HUES64 (cell line): ENCODE data around the gene SRRM4.

Experiments
- H3K27ac ChIP-seq: 2 replicates; pipeline ENCODE4 v1.7.0; 2013; ENCODE audit warnings: low read depth, low read length, inconsistent platforms
- H3K27me3 ChIP-seq: 2 replicates; pipeline ENCODE4 v1.6.1; 2013; ENCODE audit warnings: mild to moderate bottlenecking, low read length; ENCODE audit not compliant: insufficient read depth
- H3K36me3 ChIP-seq: 2 replicates; pipeline ENCODE4 v1.6.1; 2013; ENCODE audit warnings: mild to moderate bottlenecking, low read length; ENCODE audit not compliant: insufficient read depth
- H3K4me1 ChIP-seq: 2 replicates; pipeline ENCODE4 v1.6.1; 2013; ENCODE audit warnings: mild to moderate bottlenecking, low read length, moderate library complexity; ENCODE audit not compliant: insufficient read depth
- H3K4me3 ChIP-seq: 2 replicates; pipeline ENCODE4 v1.5.1; 2013; ENCODE audit warnings: mild to moderate bottlenecking, low read length, moderate library complexity
- H3K9ac ChIP-seq: 2 replicates; pipeline ENCODE4 v1.6.1; 2013; ENCODE audit warnings: mild to moderate bottlenecking, low read depth, low read length
- H3K9me3 ChIP-seq: 2 replicates; pipeline ENCODE4 v1.6.1; 2013; ENCODE audit warnings: low read depth, low read length; ENCODE audit not compliant: insufficient read depth
- WGBS: fragments of 150-250, 120-280 bp; methylation state at CpG from one replicate; pipeline ENCODE4 v1.1.7; 2013; ENCODE audit warnings: missing lambda C conversion rate; 5-methylcytosine and 5-hydroxymethylcytosine counted together

SRRM4 gene

GRCh38 chr12:119171291-119171690 is 189.9 kb downstream of the SRRM4 start:
- Histone ChIP-seq H3K27me3 (no peaks in the 10 kb centered on the region), H3K27ac (no peak overlapping the region), H3K4me1 (0 out of 2 replicates have a peak, but pooled peaks cover 3% of the 10 kb centered on the region), H3K36me3 (no peaks in the 10 kb centered on the region), H3K9ac (no peak overlapping the region), H3K9me3 (no peaks in the 10 kb centered on the region), H3K4me3 (no peak overlapping the region)
- WGBS, result 92% methylated on average over 5 of the region's 5 CpGs

- Histone ChIP-seq H3K4me3 (no peak overlapping the region), H3K36me3 (no peaks in the 10 kb centered on the region), H3K4me1 (0 out of 2 replicates have a peak, but pooled peaks cover 3% of the 10 kb centered on the region), H3K27ac (no peak overlapping the region), H3K9me3 (no peaks in the 10 kb centered on the region), H3K9ac (no peak overlapping the region), H3K27me3 (no peaks in the 10 kb centered on the region)
- WGBS, result 90% methylated on average over 15 of the region's 15 CpGs
Measured at GRCh38 chr12:119171691-119172425, 190.5 kb downstream of the SRRM4 start.

GRCh38 chr12:119175081-119175480 is 193.7 kb downstream of the SRRM4 start:
- no peak overlapping the region for H3K4me3 ChIP-seq
- H3K27me3 ChIP-seq, result peaks cover 7% of the 10 kb centered on the region
- H3K27ac ChIP-seq, result no peak overlapping the region
- H3K4me1 ChIP-seq, result peaks cover 23% of the 10 kb centered on the region
- H3K9ac ChIP-seq, result no peak overlapping the region
- H3K36me3 ChIP-seq, result no peaks in the 10 kb centered on the region
- 83% methylated on average over 5 of the region's 5 CpGs for WGBS
- H3K9me3 ChIP-seq, result no peaks in the 10 kb centered on the region

GRCh38 chr12:119176267-119177055 is 195.1 kb downstream of the SRRM4 start:
- 69% methylated on average over 21 of the region's 21 CpGs for WGBS
- no peaks in the 10 kb centered on the region for H3K36me3 ChIP-seq
- peaks cover 7% of the 10 kb centered on the region for H3K27me3 ChIP-seq
- no peak overlapping the region for H3K4me3 ChIP-seq
- no peak overlapping the region for H3K27ac ChIP-seq
- peaks cover 36% of the 10 kb centered on the region for H3K4me1 ChIP-seq
- no peaks in the 10 kb centered on the region for H3K9me3 ChIP-seq
- no peak overlapping the region for H3K9ac ChIP-seq

DNA sequence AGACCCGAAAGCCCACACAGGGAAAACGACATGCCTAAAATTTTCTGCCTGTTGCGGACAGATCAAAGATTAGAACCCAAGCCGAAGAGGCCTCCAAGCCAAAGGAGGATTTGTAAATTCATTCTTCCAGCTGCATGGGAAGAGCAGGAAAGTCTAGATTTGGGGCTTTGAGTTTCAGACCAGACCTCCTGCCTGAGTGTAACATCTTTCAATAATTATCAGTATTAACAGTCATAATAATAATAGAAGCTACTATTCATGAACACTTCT is 195.7 kb downstream of the SRRM4 start:
- peaks cover 40% of the 10 kb centered on the region for H3K4me1 ChIP-seq

DNA sequence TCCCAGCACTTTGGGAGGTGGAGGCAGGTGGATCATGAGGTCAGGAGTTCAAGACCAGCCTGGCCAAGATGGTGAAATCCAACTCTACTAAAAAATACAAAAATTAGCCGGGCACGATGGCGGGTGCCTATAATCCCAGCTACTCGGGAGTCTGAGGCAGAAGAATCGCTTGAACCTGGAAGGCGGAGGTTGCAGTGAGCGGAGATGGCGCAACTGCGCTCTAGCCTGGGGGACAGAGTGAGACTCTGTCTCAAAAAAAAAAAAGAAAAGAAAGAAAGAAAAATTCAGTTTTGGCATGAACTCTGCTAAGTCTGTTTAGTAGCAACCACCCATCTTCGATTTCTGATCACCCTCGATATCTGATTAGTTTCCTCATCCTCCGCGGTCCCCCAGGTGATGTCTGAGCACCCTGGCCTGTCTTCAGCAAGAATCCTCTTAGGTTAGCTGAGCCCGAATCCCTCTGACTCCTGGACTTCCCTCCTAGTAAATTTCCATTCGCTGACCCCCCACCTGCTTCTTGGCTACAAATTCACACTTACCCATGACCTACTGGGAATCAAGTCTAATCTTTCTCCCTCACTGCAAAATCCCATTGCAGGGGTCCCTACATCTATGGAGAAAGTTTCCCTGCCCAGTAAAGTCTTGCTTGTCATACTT is 196.5 kb downstream of the SRRM4 start:
- H3K9me3 ChIP-seq, result no peaks in the 10 kb centered on the region
- WGBS, result 91% methylated on average over 15 of the region's 15 CpGs
- peaks cover 40% of the 10 kb centered on the region for H3K4me1 ChIP-seq
- H3K27me3 ChIP-seq, result peaks cover 7% of the 10 kb centered on the region
- H3K27ac ChIP-seq, result no peak overlapping the region
- peak overlapping the region; percentile 44; the same call in 1 of the 2 replicates for H3K4me3 ChIP-seq
- H3K9ac ChIP-seq, result no peak overlapping the region
- no peaks in the 10 kb centered on the region for H3K36me3 ChIP-seq

More for the DNA sequence above, 195.7 kb downstream of the SRRM4 start:
- Histone ChIP-seq H3K27ac (no peak overlapping the region), H3K27me3 (peaks cover 7% of the 10 kb centered on the region), H3K4me3 (no peak overlapping the region), H3K9ac (no peak overlapping the region), H3K36me3 (no peaks in the 10 kb centered on the region), H3K9me3 (no peaks in the 10 kb centered on the region)
- 90% methylated on average over 4 of the region's 4 CpGs for WGBS

DNA sequence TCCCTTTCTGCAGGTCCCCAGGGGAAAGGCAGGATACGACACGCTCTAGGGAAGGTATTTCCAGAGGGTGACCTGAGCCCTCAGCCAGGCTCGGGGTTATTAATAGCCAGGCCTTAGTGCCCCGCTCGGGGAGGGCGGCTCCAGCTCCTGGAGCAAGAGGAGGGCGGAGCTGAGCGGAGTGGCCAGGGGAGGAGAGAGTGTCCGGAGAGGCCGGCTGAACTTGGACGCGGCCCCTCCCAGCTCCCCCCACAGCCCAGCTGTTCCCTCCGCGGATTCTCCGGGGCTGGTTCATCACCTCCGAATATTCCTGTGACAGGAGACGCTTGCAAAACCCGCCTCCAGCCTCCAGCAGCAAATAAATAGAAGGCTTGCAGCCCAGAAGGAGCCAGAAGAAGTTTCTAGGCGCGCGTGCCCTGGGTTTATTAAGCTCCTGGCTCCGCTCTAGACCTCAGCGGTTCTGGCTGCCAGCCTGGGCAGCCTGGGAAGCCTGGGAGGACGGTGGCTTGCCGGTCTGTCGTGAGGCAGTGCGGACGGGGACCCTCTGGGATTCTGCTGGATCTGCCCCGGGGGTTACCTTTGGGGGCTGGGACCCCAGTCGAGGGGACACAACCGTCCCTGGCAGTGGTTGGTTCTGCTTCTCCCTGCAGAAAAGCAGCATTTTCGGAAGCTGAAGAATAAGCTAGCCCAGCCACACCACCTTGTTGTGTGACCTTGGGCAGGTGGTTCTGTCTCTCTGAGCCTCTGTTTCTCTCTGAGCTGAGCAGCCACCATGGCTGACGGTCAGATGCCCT is 197.4 kb downstream of the SRRM4 start, which contains the start of gene HSPB8:
TSS of gene HSPB8 (plus strand) at position 388 of the 791 bp plus-strand sequence. CDS start at position 770, 382 bp downstream.
- Histone ChIP-seq H3K27me3 (peaks cover 7% of the 10 kb centered on the region), H3K4me1 (peaks cover 40% of the 10 kb centered on the region), H3K27ac (peak within 1 kb of the TSS; percentile 29; the same call in 1 of the 2 replicates), H3K9ac (peak within 1 kb of the TSS; percentile 44; the same call in 1 of the 2 replicates), H3K4me3 (peak within 1 kb of the TSS; percentile 44), H3K36me3 (no peaks in the 10 kb centered on the region), H3K9me3 (no peaks in the 10 kb centered on the region)
- 9% methylated on average over 33 of the region's 33 CpGs for WGBS

DNA sequence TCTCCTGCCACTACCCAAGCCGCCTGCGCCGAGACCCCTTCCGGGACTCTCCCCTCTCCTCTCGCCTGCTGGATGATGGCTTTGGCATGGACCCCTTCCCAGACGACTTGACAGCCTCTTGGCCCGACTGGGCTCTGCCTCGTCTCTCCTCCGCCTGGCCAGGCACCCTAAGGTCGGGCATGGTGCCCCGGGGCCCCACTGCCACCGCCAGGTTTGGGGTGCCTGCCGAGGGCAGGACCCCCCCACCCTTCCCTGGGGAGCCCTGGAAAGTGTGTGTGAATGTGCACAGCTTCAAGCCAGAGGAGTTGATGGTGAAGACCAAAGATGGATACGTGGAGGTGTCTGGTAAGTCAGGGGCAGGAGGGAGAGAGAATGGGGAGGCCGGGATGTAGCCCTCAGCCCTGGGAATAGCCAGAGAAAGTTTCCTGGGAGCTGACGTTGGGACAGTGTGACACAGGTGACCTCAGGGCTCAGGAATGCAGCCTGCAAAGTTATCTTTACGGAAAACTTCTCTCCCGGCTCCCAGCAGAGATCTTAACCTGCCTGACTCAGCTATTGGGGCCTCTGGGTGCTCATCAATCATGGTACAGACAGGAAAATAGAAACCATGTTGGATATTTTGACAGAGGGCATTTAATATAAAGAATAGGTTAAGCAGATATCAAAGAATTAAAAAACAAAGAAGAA is 198.1 kb downstream of the SRRM4 start:
- Histone ChIP-seq H3K9ac (peak overlapping the region; percentile 44; the same call in 1 of the 2 replicates), H3K27ac (peak overlapping the region; percentile 29; the same call in 1 of the 2 replicates), H3K4me3 (peak overlapping the region; percentile 44), H3K36me3 (no peaks in the 10 kb centered on the region), H3K9me3 (no peaks in the 10 kb centered on the region), H3K4me1 (peaks cover 40% of the 10 kb centered on the region), H3K27me3 (peaks cover 7% of the 10 kb centered on the region)
- WGBS, result 46% methylated on average over 18 of the region's 18 CpGs

DNA sequence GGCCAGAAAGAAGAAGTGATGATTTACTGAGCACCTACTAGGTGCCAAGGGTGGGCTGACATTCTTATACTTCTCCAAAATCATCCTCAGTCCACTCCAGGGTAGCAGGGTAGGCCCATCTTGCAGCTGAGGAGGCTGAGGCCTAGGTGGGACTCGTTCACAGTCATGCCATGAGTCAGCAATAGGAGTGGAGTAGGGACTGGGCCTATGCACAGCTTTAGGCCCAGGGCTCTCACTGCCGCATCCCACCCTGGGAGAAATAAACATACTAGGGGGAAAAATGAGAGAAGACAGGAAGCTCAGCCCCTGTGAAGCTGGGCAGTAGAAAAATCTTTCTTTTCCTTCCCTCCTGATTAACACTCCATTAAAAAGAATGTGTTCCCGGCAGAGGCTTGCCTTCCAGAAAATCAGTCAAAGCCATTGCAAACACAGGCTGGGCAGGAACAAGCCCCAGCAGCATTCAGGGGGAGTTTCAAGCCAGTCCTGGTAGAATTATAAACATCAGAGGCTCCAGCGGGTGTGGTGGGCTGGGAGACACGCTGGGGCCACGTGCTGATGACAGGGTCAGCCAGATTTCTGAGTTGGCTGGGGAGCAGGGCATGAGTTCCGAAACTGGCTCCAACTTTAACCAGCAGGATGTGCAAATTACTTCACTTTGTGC is 199.2 kb downstream of the SRRM4 start:
- H3K4me3 ChIP-seq, result no peak overlapping the region
- peaks cover 7% of the 10 kb centered on the region for H3K27me3 ChIP-seq
- H3K9me3 ChIP-seq, result no peaks in the 10 kb centered on the region
- H3K9ac ChIP-seq, result peak overlapping the region; percentile 2; the same call in 1 of the 2 replicates
- 34% methylated on average over 7 of the region's 7 CpGs for WGBS
- H3K36me3 ChIP-seq, result no peaks in the 10 kb centered on the region
- peaks cover 40% of the 10 kb centered on the region for H3K4me1 ChIP-seq
- peak overlapping the region; percentile 29; the same call in 1 of the 2 replicates for H3K27ac ChIP-seq

DNA sequence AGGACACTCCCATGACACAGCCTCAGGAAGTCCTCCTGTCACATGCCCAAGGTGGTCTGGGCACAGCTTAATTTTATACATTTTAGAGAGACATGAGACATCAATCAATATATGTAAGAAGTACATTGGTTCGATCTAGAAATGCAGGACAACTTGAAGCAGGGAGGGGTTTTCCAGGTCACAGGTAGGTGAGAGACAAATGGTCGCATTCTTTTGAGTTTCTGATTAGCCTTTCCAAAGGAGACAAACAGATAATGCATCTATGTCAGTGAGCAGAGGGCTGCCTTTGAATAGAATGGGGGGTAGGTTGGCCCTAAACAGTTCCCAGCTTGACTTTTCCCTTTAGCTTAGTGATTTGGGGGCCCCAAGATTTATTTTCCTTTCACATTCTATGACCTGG is 199.9 kb downstream of the SRRM4 start:
- Histone ChIP-seq H3K27me3 (peaks cover 7% of the 10 kb centered on the region), H3K9ac (no peak overlapping the region), H3K9me3 (no peaks in the 10 kb centered on the region), H3K27ac (no peak overlapping the region; the same call in 1 of the 2 replicates), H3K4me3 (no peak overlapping the region), H3K36me3 (no peaks in the 10 kb centered on the region), H3K4me1 (peaks cover 38% of the 10 kb centered on the region)
- WGBS, result 51% methylated on average over 2 of the region's 2 CpGs
